ENCODE measurements around the gene KANK2.

KANK2 gene

GRCh38 chr19:11173516-11174155 lies 23.7 kb downstream of the KANK2 start:
- Histone ChIP-seq H3K4me3 (ENCODE audit: low read depth, low read length, poor library complexity, severe bottlenecking) (no peak overlapping the region), H2AFZ (ENCODE audit: low read length) (no peak overlapping the region), H3K79me2 (ENCODE audit: insufficient read depth, low read length) (no peaks in the 10 kb centered on the region), H3K36me3 (ENCODE audit: insufficient read depth, low read length) (peaks cover 78% of the 10 kb centered on the region), H3K27ac (ENCODE audit: low read depth, low read length, poor library complexity, severe bottlenecking) (no peak overlapping the region), H3K9me3 (ENCODE audit: low read length) (no peaks in the 10 kb centered on the region), H3K4me1 (ENCODE audit: insufficient read depth, low read length, severe bottlenecking) (no peaks in the 10 kb centered on the region), H4K20me1 (ENCODE audit: insufficient read depth, low read length) (no peaks in the 10 kb centered on the region), H3K9me2 (ENCODE audit: low read depth, low read length) (no peaks in the 10 kb centered on the region), H3K9ac (ENCODE audit: low read length) (no peak overlapping the region), H3K27me3 (ENCODE audit: insufficient read depth, low read length) (no peaks in the 10 kb centered on the region), H3K4me2 (ENCODE audit: low read length) (no peak overlapping the region), H3F3A (ENCODE audit: insufficient read depth, low read length) (no peaks in the 10 kb centered on the region)
- no peak for TF ChIP-seq EZH2 (IDR thresholded peaks at IDR 0.05; ENCODE audit: borderline replicate concordance, low read length)
- TF ChIP-seq CTCF (IDR thresholded peaks at IDR 0.05; ENCODE audit: low read length): no peak

GRCh38 chr19:11172576-11172975 lies 24.8 kb downstream of the KANK2 start:
- H3K4me2 ChIP-seq (ENCODE audit: low read length): no peak overlapping the region
- H3K36me3 ChIP-seq (ENCODE audit: insufficient read depth, low read length): peaks cover 79% of the 10 kb centered on the region
- no peaks in the 10 kb centered on the region for H3K9me2 ChIP-seq (ENCODE audit: low read depth, low read length)
- H3K79me2 ChIP-seq (ENCODE audit: insufficient read depth, low read length): no peaks in the 10 kb centered on the region
- no peaks in the 10 kb centered on the region for H3F3A ChIP-seq (ENCODE audit: insufficient read depth, low read length)
- H3K4me3 ChIP-seq (ENCODE audit: low read depth, low read length, poor library complexity, severe bottlenecking): no peak overlapping the region
- H4K20me1 ChIP-seq (ENCODE audit: insufficient read depth, low read length): no peaks in the 10 kb centered on the region
- no peaks in the 10 kb centered on the region for H3K4me1 ChIP-seq (ENCODE audit: insufficient read depth, low read length, severe bottlenecking)
- H3K9me3 ChIP-seq (ENCODE audit: low read length): no peaks in the 10 kb centered on the region
- H3K9ac ChIP-seq (ENCODE audit: low read length): no peak overlapping the region
- H2AFZ ChIP-seq (ENCODE audit: low read length): no peak overlapping the region
- H3K27ac ChIP-seq (ENCODE audit: low read depth, low read length, poor library complexity, severe bottlenecking): no peak overlapping the region
- no peaks in the 10 kb centered on the region for H3K27me3 ChIP-seq (ENCODE audit: insufficient read depth, low read length)
- no peak for TF ChIP-seq CTCF (IDR thresholded peaks at IDR 0.05; ENCODE audit: low read length)
- TF ChIP-seq EZH2 (IDR thresholded peaks at IDR 0.05; ENCODE audit: borderline replicate concordance, low read length): no peak

DNA sequence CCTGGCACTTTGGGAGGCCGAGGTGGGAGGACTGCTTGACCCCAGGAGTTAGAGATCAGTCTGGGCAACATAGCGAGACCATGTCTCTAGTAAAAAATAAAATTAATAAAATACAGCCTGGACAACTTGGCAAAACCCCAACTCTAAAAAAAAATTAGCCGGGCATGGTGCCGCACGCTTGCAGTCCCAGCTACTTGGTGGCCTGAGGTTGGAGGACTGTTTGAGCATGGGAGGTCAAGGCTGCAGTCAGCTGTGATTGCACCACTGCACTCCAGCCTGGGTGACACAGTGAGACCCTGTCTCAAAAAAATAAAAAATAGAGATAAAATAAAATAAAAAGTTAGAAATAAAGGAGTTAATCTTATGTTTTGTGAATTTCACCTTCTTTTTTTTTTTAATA lies 26.2 kb downstream of the KANK2 start:
- Histone ChIP-seq H3K4me3 (ENCODE audit: low read depth, low read length, poor library complexity, severe bottlenecking) (no peak overlapping the region), H3F3A (ENCODE audit: insufficient read depth, low read length) (no peaks in the 10 kb centered on the region), H3K79me2 (ENCODE audit: insufficient read depth, low read length) (no peaks in the 10 kb centered on the region), H3K27me3 (ENCODE audit: insufficient read depth, low read length) (no peaks in the 10 kb centered on the region), H4K20me1 (ENCODE audit: insufficient read depth, low read length) (no peaks in the 10 kb centered on the region), H3K4me2 (ENCODE audit: low read length) (no peak overlapping the region), H3K4me1 (ENCODE audit: insufficient read depth, low read length, severe bottlenecking) (no peaks in the 10 kb centered on the region), H3K27ac (ENCODE audit: low read depth, low read length, poor library complexity, severe bottlenecking) (no peak overlapping the region), H3K36me3 (ENCODE audit: insufficient read depth, low read length) (peaks cover 79% of the 10 kb centered on the region), H2AFZ (ENCODE audit: low read length) (no peak overlapping the region), H3K9ac (ENCODE audit: low read length) (no peak overlapping the region), H3K9me2 (ENCODE audit: low read depth, low read length) (no peaks in the 10 kb centered on the region), H3K9me3 (ENCODE audit: low read length) (no peaks in the 10 kb centered on the region)
- TF ChIP-seq EZH2 (IDR thresholded peaks at IDR 0.05; ENCODE audit: borderline replicate concordance, low read length) (no peak), CTCF (IDR thresholded peaks at IDR 0.05; ENCODE audit: low read length) (no peak)

All from OCI-LY1 (cell line).